Uterus (tissue), 2 donors: ENCODE measurements around the gene E2F7.

Source experiments
- POLR2A ChIP-seq, 2 donors: fragments of 450-650 bp; IDR thresholded peaks; one replicate each; pipeline ENCODE4 v1.6.1; 2016; ENCODE audit warnings: antibody characterized with exemption in 2 of 2, mild to moderate bottlenecking in 1 of 2, moderate library complexity in 1 of 2
- TF ChIP-seq, protein P1 (sequence below), 4 experiments: fragments of 200-600 bp in 2 of 4; fragments of 450-650 bp in 2 of 4; sonication (generic) in 2 of 4; IDR thresholded peaks; one replicate each; pipeline ENCODE4 v1.5.1; 2016 to 2019; ENCODE audit warnings: antibody characterized with exemption in 4 of 4, mild to moderate bottlenecking in 2 of 4, moderate library complexity in 1 of 4

DNA sequence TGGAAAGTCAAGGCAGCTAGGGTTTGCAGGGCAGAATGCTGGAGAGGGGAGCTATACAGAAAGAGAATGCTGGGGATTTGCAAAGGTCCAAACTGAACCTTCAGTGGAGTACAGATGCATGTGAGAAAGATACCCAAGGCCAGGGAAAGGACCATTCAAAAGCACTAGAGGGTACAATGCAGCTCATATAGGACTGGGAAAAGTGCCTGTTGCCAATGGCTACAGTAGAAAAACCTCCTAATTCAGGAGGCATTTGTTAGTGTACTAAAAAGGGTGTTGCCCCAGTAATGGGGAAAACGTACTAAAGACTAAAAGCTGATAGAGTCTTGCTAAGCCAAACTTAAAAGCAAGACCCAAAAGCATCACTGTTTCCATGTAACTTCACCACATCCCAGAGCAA lies 30.1 kb downstream of the E2F7 start:
- TF ChIP-seq, protein P1, sequence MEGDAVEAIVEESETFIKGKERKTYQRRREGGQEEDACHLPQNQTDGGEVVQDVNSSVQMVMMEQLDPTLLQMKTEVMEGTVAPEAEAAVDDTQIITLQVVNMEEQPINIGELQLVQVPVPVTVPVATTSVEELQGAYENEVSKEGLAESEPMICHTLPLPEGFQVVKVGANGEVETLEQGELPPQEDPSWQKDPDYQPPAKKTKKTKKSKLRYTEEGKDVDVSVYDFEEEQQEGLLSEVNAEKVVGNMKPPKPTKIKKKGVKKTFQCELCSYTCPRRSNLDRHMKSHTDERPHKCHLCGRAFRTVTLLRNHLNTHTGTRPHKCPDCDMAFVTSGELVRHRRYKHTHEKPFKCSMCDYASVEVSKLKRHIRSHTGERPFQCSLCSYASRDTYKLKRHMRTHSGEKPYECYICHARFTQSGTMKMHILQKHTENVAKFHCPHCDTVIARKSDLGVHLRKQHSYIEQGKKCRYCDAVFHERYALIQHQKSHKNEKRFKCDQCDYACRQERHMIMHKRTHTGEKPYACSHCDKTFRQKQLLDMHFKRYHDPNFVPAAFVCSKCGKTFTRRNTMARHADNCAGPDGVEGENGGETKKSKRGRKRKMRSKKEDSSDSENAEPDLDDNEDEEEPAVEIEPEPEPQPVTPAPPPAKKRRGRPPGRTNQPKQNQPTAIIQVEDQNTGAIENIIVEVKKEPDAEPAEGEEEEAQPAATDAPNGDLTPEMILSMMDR (IDR thresholded peaks at IDR 0.05) = no peak
- TF ChIP-seq POLR2A (IDR thresholded peaks at IDR 0.05) = no peak
